HCT116 (cell line): ENCODE data around the gene ATP6V1G3.

ENCODE experiments used
- CEBPB ChIP-seq: IDR thresholded peaks from 2 replicates; pipeline ENCODE4 v1.6.1; 2012; ENCODE audit warnings: low read depth
- CTCF ChIP-seq, 3 experiments: fragments of 200-600 bp in 1 of 3; sonication (generic) in 1 of 3; IDR thresholded peaks in 2 of 3; conservative IDR thresholded peaks in 1 of 3; 2 replicates each; pipeline ENCODE4 v1.5.1; 2012 to 2017; ENCODE audit warnings: low read depth in 2 of 3, low read length in 2 of 3, antibody characterized with exemption in 1 of 3, borderline replicate concordance in 1 of 3, control low read depth in 1 of 3, mild to moderate bottlenecking in 1 of 3, mixed read lengths in 1 of 3, mixed run types in 1 of 3, moderate library complexity in 1 of 3; ENCODE audit not compliant: insufficient read depth in 1 of 3
- EZH2 ChIP-seq: fragments of 200-600 bp; sonication (generic); IDR thresholded peaks from 2 replicates; pipeline ENCODE4 v1.6.1; 2017; ENCODE audit warnings: antibody characterized with exemption, mixed run types

GRCh38 chr1:198519639-198520501, 20.6 kb downstream of the ATP6V1G3 start:
- no peak for TF ChIP-seq EZH2
- TF ChIP-seq CTCF (IDR thresholded peaks at IDR 0.05 in 2 of 3, conservative IDR thresholded peaks at IDR 0.05 in 1 of 3; ENCODE audit: borderline replicate concordance in 1 of 3, insufficient read depth in 1 of 3, low read depth in 2 of 3, low read length in 2 of 3): no peak
- TF ChIP-seq CEBPB: no peak
